GM19328 (cell line): ENCODE measurements around the gene QSOX2.
A peak's percentile ranks its signal among the peaks of the same experiment; 100 is the strongest.

Experiments used
- ATAC-seq: cut with Tn5 transposase; IDR thresholded peaks from one replicate; pipeline ENCODE4 v1.9.1; 2021; ENCODE audit warnings: mild to moderate bottlenecking, moderate library complexity; ENCODE audit not compliant: unreplicated experiment

The QSOX2 gene

GRCh38 chr9:136283291-136284235 lies 38.0 kb upstream of the QSOX2 start:
- peak; percentile 66 for ATAC-seq

- ATAC-seq = no peak
Measured at GRCh38 chr9:136282272-136282861, 36.8 kb upstream of the QSOX2 start.

DNA sequence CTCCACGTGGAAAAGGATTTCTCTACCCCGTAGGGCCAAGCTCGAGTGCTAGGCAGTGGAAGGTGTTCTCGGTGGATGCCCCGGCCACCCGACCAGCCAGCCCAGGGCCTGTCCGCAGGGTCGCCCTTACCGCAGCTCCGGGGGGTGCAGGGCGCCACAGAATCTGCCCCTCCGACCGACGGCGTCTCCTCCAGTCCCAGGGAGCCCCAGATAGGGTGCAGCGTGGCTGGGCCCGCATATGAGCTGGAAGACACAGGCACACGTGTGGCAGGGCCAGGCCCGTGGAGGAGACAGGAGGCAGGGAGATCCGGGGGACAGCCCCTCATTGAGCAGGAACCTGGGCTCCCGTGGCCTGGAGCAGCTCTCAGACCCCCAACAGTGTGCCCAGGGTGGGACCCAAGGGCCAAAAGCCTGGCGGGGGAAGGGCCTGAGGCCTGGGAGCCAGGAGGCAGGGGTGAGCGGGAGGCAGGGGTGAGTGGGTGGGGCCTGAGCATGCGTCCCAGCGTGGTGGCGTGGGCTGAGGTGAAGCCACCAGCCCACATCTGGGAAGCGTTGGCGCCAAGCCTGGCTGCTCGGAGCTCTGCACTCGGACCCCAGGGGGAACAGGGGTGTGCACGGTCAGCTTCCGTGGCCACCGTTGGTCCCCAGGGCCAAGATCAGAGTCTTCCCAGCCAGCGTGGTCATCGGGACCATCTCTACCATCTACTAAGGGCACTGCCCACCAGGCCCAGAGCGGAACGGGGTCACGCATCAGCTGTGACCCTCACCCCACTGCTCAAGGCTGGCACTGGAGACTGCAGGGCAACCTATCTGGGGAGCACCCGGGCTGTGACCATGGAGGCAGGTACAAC lies 36.0 kb upstream of the QSOX2 start:
- no peak for ATAC-seq

GRCh38 chr9:136280535-136281315 lies 35.1 kb upstream of the QSOX2 start:
- ATAC-seq = no peak

DNA sequence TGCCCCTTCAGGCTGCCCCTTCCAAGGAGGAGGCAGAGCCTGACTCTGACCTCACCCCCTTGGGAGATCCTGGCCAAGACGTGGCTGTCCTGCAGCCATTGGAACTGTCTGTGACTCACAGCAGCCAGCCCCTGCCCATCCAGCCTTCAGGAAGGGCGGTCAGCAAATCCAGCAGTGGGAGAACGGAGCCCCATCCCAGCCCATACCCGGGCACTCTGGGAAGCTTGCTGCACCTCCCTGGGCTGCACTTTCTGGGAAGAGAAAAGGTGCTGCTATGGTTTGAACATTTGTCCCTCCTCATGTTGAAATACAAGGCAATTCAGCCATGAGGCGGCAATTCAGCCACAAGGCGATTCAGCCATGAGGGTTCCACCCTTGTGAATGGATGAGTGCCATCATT lies 33.9 kb upstream of the QSOX2 start:
- no peak for ATAC-seq

- ATAC-seq = no peak
Measured at GRCh38 chr9:136278894-136279293, 33.3 kb upstream of the QSOX2 start.

DNA sequence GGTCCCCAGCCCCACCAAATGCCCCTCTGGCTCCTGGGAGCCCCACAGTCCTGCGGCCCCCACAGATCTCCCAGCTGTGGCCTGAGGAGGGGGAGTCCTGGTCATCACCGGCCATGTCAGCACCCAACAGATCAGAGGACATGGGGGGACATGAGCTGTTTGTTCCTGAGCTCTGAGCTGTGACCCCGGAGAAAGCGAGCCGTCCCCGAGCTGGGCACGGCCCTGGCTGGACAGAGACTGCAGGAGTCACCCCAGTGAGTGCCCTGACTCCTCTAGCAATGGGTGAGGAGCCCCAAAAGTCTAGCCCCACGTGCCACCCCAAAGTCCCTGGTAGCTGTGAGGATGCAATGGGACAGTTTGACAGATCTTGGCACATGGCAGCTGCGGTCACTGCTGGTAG lies 32.6 kb upstream of the QSOX2 start:
- ATAC-seq = no peak

- no peak for ATAC-seq
Measured at GRCh38 chr9:136277746-136278145, 32.1 kb upstream of the QSOX2 start.

GRCh38 chr9:136276716-136277115 lies 31.1 kb upstream of the QSOX2 start:
- no peak for ATAC-seq

- no peak for ATAC-seq
Measured at GRCh38 chr9:136275655-136276429, 30.2 kb upstream of the QSOX2 start.

- ATAC-seq = no peak
Measured at GRCh38 chr9:136274786-136275654, 29.4 kb upstream of the QSOX2 start.

DNA sequence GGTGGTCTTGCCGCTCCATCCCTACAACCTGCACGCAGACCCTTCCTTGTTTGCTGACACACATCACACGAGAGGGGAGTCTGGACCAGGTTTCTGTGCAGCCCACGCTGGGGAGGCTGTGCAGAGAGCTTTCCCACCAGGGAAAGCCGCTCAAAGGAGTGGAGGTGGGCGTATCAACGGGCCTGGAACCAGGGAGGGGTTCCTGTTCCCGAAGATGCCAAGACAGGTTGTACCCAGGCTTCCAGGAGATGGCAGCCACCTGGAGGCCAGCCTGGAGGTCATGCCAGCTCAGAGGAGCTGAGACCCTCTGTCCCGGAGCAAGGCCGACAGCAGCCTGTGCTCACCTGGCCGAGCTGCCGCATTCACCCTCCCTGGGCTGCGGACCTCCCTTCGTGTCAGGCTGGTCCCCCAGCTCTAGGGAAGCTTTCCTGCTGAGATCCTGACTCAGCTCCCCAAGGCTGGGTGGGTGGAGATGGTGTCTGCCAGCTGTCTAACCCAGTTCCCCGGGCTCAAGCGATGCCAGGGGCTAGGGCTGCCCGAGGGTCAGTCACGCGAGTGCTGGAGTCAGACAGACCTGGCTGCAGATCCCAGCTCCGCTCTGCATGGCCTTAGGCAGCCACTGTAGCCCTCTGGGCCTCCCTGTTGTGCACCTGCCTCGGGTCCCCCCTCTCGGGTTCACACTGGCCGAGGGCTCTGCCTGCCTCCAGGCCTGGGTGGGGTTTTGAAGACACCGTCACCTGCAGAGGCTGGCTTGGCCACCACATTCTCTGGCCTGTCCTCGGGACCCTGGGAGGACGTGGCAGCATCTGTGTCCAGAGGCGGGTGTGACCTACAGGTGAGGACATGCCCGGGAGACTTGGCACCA lies 28.5 kb upstream of the QSOX2 start:
- no peak for ATAC-seq

DNA sequence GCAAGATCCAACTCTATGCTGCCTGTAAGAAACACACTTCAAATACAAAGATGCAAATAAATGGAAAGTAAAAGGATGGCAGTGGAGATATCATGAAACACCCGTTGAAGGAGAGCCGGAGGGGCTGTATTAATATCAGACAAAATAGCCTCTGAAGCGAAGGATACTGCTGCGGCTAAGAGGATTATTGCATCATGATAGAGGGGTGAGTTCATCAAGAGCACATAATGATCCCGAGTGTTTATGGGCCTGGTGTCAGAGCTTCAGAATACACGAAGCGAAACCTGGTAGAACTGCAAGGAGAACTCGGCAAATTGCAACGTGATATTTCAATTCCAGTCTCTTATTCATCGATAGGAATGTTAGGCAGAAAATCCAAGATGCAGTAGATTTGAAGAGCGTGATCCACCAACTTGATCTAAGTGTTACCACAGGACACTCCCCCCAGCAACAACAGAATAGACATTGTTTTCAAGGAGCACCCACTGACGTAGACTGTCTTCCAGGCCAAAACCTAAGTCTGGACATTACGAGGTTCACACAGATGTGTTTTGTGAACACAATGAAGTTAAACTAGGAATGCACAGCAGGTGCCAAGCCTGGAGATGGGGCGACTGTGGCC lies 27.7 kb upstream of the QSOX2 start:
- no peak for ATAC-seq

GRCh38 chr9:136270173-136270705 lies 24.6 kb upstream of the QSOX2 start:
- no peak for ATAC-seq

DNA sequence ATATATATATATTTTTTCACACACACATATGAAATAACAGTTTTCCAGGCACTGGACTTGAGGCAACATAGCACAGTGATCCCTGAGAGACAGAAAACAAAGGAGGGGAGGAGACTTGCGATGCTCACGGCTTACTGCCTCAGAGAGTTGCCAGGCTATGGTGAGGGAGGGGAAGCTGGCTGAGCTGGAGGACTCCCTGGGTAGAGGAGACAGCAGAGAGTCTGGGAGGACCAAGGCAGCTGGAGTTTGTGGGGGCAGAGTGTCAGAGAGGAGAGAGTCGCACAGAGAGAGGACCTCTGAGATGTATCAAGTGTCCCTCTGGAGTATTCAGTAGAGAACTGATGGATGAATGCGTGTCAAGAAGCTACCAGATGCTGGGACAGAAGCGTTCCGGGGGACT lies 23.1 kb upstream of the QSOX2 start:
- ATAC-seq = no peak

- no peak for ATAC-seq
Measured at GRCh38 chr9:136268318-136268717, 22.7 kb upstream of the QSOX2 start.
